ENCODE data around the gene ARHGEF7.

Gene ARHGEF7

DNA sequence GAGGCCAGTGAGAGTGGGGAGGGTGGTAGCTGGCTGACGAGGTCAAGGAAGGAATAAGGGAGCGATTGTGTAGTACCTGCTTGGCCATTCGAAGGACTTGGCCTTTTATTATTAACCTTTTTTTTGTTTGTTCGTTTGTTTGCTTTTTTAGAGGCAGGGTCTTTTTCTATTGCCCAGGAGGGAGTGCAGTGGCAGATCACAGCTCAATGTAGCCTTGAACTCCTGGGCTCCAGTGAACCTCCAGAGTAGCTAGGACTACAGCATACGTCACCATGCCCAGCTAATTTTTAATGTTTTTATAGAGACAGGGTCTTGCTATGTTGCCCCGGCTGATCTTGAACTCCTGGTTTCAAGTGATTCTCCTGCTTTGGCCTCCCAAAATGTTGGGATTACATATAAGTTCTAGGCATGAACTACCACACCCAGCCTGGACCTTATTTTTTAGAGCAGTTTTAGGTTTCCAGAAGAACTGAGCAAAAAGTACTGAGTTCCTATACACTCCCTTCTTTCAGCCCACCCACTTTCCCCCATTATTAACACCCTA, 25.5 kb downstream of the ARHGEF7 start:
- no peak for TF ChIP-seq CTCF (IDR thresholded peaks at IDR 0.05)

DNA sequence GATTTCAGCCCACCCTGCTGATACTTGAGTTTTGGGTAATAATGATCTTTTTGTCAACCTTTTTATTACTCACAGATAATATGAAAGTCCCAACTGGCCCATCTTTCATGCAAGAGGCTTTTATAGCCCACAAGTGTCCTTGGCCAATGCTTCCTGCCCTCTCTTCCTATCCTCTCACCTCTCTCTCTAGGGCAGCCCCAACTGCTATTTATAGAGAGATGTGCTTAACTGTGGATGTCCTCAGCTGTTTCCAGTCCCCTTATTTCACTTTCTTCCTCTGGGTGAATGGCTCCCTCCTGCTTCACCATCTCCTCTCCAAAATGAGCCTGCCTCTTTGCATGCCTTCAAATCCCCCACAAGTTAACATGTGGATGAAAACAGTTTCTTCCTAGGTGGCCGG, 27.4 kb downstream of the ARHGEF7 start:
- no peak for TF ChIP-seq CTCF (IDR thresholded peaks at IDR 0.05)

DNA sequence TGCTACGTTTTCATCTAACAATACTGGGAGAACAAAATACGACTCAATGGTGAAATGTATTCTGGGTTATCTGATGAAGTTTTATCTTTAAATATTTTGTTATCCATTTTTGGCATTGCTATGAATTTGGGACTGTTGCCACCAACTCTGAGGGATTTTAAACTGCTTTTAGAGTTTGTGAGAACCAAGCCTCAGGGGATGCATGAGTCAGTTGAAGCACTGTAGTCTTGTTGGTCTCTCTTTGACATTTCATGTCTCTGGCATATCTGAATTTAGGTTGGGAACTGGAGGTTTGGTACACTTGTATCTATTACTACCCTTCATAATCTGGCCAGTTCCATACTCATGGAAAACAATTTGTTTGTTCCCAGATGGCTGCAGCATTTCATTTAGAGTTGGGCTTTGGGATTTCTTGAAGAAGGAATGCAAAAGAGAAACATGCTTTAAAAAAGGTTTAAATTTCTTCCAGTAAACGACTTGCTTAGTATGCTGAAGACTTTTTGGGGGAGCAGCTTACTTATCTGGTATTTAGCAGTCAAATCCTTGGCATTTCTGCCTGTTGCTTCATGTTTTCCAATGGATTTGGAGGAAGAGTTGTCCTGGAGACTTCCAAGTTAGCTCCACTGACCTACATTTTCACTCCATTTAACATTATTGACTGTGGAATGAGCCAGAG, 28.9 kb downstream of the ARHGEF7 start:
- TF ChIP-seq CTCF (IDR thresholded peaks at IDR 0.05), result no peak

DNA sequence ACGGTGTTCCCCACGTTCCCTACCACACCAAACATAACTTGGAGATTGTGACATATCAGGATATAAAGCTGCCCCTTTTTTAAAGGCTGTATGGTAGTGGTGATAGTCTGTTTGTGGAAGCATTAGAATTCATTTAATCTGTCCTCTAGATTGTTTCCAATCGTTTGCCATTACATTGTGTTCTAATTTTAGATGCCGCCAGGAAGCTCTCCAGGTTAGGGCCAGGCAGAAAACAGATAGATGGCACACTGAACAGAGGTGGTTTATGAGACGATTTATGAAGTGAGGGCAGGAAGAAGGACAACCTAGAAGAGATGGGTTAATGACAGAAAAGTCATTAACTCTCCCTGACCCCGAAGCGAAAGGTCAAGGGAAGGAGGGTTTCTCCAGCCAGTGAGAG, 30.0 kb downstream of the ARHGEF7 start:
- TF ChIP-seq CTCF (IDR thresholded peaks at IDR 0.05), result no peak

DNA sequence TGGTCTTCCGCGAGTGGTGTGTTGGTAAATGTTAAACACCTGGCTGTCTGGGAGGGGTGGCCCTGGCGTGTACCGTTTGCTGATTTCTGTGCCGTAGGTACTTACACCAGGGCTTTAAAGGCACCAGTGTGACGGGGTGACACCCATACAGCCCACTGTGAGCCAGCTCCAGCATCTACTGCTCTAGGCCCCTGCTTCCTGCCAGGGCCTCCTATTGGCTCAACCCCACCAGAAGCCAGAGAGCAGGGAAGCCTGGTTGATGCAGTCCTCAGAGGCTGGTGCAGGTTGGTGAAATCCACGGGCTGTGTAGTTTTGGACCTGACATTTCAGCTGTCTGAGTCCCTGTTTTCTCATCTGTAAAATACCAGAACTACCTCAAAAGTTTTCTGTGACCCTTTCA, 30.4 kb downstream of the ARHGEF7 start:
- TF ChIP-seq CTCF (IDR thresholded peaks at IDR 0.05), result no peak

DNA sequence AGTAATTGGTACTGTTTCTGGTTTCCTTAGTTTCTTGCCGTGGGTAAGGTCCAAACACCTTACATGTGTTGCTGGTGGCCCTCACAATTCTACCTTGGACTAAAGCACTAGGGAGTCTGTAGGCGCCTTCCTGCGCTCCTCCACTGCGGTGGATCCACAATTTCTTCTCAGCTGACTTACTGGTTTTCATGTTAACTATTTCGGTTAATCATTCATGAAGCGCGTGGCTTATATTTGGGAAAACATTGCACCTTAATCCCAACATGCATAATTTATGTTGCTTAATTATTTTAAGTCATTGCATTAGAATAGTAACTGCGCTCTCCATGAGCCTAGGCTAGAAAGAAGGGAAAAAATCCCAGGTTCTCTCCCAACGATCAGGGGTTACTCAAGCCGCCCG, 37.7 kb downstream of the ARHGEF7 start:
- TF ChIP-seq CTCF (IDR thresholded peaks at IDR 0.05), result no peak

- TF ChIP-seq CTCF (IDR thresholded peaks at IDR 0.05), result 0 out of 2 replicates have a peak, but pooled peaks have one; percentile 11
Observed at GRCh38 chr13:111153279-111153976, 38.3 kb downstream of the ARHGEF7 start.
